Measurements from ENCODE around the gene C5.

C5 gene

DNA sequence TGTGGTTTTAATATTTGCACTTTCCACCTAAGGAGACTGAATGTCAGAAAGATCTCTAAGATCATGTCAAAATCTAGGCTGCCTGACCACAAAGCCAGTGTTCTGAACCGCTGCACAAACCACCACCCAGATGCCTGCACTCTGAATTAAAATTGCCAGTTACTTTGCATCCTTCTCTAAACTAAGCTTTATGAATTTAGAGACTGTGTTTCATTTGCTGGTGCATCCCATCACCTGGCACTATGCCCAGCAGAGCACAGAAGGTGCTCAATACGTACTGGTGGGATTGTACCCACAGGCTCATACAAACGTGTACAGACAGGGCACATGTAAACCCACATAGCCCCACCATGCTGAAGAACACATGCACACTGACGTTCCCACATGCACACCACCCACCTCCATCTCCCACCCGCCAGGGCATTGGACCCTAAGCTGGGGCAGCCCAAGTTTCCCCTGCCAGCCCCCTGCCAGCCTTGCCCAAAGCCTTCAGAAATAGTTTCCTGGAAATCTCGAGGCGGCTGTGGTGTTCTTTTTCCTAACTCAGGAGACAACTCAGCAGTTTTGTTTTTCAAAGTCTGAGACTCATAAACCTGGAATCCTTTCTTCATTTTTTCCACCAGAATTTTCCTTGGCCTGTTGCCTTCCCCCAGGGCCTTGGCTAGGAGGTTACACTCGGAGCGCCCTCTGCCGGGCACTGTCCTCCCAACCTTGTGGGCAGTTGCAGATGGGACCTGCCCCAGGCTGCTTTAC lies 113.9 kb downstream of the C5 start:
- CTCF ChIA-PET = interaction anchor here (1.1 to 1.3 kb wide), 2 partner anchors 19 to 173 kb away, joined by 3 read pairs; no protein-coding TSS in a partner anchor
- POLR2A ChIA-PET = no interaction called here
- peak; percentile 87 for DNase-seq (ENCODE audit: extremely low spot score)
- TF ChIP-seq LEF1 (IDR thresholded peaks at IDR 0.05; ENCODE audit: borderline replicate concordance) (no peak), FOXA1 (IDR thresholded peaks at IDR 0.05) (no peak), L3MBTL2 (conservative IDR thresholded peaks at IDR 0.05) (no peak), NFRKB (IDR thresholded peaks at IDR 0.05) (no peak), SP1 (IDR thresholded peaks at IDR 0.05) (no peak), ELF4 (IDR thresholded peaks at IDR 0.05) (no peak), ZNF384 (IDR thresholded peaks at IDR 0.05) (no peak), ARNT (IDR thresholded peaks at IDR 0.05) (no peak), FOXM1 (IDR thresholded peaks at IDR 0.05; ENCODE audit: borderline replicate concordance) (no peak), TARDBP (IDR thresholded peaks at IDR 0.05) (no peak), HDGF (IDR thresholded peaks at IDR 0.05; ENCODE audit: borderline replicate concordance) (no peak), SUZ12 (IDR thresholded peaks at IDR 0.05) (no peak), BHLHE40 (IDR thresholded peaks at IDR 0.05; ENCODE audit: borderline replicate concordance) (no peak), CTBP1 (IDR thresholded peaks at IDR 0.05; ENCODE audit: borderline replicate concordance) (no peak), FOXK2 (IDR thresholded peaks at IDR 0.05) (no peak)
- TF ChIP-seq, protein P1, sequence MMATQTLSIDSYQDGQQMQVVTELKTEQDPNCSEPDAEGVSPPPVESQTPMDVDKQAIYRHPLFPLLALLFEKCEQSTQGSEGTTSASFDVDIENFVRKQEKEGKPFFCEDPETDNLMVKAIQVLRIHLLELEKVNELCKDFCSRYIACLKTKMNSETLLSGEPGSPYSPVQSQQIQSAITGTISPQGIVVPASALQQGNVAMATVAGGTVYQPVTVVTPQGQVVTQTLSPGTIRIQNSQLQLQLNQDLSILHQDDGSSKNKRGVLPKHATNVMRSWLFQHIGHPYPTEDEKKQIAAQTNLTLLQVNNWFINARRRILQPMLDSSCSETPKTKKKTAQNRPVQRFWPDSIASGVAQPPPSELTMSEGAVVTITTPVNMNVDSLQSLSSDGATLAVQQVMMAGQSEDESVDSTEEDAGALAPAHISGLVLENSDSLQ (IDR thresholded peaks at IDR 0.05) = no peak

DNA sequence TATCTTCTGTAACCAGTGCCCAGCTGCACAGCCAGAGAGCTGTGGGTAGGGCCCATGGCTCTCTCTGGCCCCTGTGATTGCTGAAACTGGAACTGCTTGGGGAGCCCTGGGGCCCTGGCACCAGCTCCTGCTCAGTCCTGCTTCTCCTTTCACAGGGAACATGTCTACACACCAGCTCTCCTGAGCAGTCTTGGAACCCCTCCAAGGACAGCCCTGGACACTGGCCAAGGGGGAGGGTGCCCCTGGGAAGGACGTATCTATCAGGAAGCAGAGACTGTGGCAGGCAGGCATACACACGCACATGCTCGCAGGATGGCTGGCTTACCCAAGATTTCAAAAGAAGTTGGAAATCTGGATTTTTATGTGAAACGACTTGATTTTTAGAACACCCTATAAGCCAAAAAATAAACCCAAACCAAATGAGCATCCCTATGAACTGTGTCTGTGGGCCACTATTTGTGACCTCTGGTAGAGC lies 114.7 kb downstream of the C5 start:
- POLR2A ChIA-PET = no interaction called here
- TF ChIP-seq SUZ12 (IDR thresholded peaks at IDR 0.05) = no peak
- no peak for TF ChIP-seq SP1 (IDR thresholded peaks at IDR 0.05)
- TF ChIP-seq ELF4 (IDR thresholded peaks at IDR 0.05) = no peak
- TF ChIP-seq ARNT (IDR thresholded peaks at IDR 0.05) = no peak
- DNase-seq (ENCODE audit: extremely low spot score) = no peak
- CTCF ChIA-PET = interaction anchor here (0.6 to 0.7 kb wide), 3 partner anchors 86 to 158 kb away, joined by 3 read pairs; no protein-coding TSS in a partner anchor

DNA sequence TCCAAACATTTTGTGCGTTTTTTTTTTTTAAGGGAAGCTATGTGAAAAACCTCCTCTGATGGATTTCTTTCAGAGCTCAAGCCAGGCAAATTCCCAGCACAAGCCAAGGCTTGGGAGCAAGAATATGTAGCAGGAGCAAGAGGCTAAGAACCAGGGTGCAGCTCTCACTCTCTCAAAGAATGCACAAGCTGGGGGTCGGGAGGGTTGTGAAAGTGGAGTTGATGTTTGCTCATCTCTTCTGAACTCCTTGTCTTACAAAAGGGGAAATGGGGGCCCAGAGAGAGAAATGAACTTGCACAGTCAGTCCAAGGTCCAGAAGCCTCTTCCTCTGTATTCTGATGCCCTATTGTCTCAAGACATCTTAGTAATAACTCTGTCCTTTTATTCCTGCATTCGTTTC lies 115.8 kb downstream of the C5 start:
- DNase-seq (ENCODE audit: extremely low spot score) = no peak
- POLR2A ChIA-PET = no interaction called here
- TF ChIP-seq FOXA1 (IDR thresholded peaks at IDR 0.05) = no peak
- CTCF ChIA-PET = no interaction called here

DNA sequence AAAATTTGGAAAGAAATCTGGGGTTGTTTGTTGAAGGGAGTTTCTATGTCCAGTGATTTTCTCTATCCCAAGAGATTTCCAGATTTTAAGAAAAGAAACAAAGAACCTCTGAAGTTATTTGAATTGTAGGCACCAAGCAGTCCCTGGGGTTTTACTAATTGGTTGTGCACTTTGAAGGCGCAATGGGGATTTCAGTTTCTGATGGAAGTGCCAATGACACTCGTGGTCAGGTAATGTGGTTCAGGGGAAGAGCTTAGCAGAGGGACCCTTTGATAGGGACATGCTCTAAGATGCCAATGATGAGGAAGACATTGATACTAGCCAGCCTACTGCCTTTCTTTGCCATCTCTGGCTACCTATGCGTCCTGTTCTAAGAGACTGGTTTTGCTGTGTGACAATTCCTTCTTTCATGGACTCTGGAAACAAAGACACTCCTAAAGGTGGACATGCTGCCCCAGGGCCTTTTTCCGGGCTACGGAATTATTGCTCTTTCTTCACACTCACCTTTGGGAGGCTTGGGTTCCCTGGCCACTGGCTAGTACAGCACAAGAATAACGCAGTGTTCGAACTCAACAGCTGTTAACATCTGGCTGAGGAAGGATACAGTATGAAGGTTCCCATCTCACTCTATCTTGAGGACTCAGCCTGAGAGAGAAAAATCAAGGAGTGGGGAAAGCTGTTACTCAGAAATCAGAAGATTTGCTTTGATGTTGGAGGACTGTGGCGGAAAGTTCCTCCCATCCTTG lies 116.6 kb downstream of the C5 start:
- ChIA-PET CTCF (no interaction called here), POLR2A (no interaction called here)
- no peak for DNase-seq (ENCODE audit: extremely low spot score)
- TF ChIP-seq HDGF (IDR thresholded peaks at IDR 0.05; ENCODE audit: borderline replicate concordance) = no peak
- TF ChIP-seq, protein P1 (IDR thresholded peaks at IDR 0.05) = no peak
- TF ChIP-seq SUZ12 (IDR thresholded peaks at IDR 0.05) = no peak
- TF ChIP-seq FOXA1 (IDR thresholded peaks at IDR 0.05) = no peak
- TF ChIP-seq ARNT (IDR thresholded peaks at IDR 0.05) = no peak
- TF ChIP-seq SP1 (IDR thresholded peaks at IDR 0.05) = no peak
- no peak for TF ChIP-seq FOXK2 (IDR thresholded peaks at IDR 0.05)
- no peak for TF ChIP-seq ZNF384 (IDR thresholded peaks at IDR 0.05)
- TF ChIP-seq NFRKB (IDR thresholded peaks at IDR 0.05) = no peak
- TF ChIP-seq ELF4 (IDR thresholded peaks at IDR 0.05) = no peak
- TF ChIP-seq TARDBP (IDR thresholded peaks at IDR 0.05) = no peak
- no peak for TF ChIP-seq L3MBTL2 (conservative IDR thresholded peaks at IDR 0.05)
- no peak for TF ChIP-seq LEF1 (IDR thresholded peaks at IDR 0.05; ENCODE audit: borderline replicate concordance)
- TF ChIP-seq CTBP1 (IDR thresholded peaks at IDR 0.05; ENCODE audit: borderline replicate concordance) = no peak
- no peak for TF ChIP-seq BHLHE40 (IDR thresholded peaks at IDR 0.05; ENCODE audit: borderline replicate concordance)
- TF ChIP-seq FOXM1 (IDR thresholded peaks at IDR 0.05; ENCODE audit: borderline replicate concordance) = no peak

DNA sequence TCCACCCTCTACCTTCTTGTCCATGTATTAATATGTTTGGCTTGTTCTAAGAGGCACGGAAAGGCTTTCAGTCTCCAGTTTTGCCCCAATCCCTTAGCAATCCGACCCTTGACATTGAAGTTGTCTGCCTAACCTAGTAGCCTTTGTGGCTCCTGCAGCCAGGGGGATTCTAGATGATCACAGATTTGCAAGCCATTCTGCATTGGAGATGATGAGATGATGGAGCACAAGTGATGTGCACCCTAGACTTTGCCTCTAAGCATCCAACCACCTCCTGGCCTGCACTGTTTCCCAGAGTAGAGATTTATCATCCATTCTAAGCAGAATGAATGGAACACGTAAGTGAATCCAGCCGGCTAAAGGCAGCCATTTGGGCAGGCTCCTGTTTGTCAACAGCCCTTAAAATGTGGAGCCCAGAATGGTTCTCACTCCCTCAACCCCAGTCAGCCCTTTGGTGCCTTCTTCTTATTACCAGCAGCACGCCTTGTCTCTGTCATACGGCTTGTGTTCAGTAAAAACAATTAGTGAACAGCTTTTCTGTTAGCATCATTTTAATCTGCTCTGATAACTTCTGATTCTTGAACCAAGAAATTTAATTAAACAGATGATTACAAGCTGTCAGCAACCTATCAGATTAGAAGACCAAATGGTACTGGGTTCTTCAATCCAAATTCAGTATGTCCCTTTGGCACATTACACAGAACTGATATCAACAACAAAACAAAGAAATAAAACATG lies 117.8 kb downstream of the C5 start:
- ChIA-PET CTCF (no interaction called here), POLR2A (no interaction called here)

More for the DNA sequence above, 117.8 kb downstream of the C5 start:
- no peak for DNase-seq (ENCODE audit: extremely low spot score)
- no peak for TF ChIP-seq SUZ12 (IDR thresholded peaks at IDR 0.05)
- TF ChIP-seq BHLHE40 (IDR thresholded peaks at IDR 0.05; ENCODE audit: borderline replicate concordance) = no peak
- TF ChIP-seq CTBP1 (IDR thresholded peaks at IDR 0.05; ENCODE audit: borderline replicate concordance) = no peak
- TF ChIP-seq FOXK2 (IDR thresholded peaks at IDR 0.05) = no peak
- TF ChIP-seq FOXA1 (IDR thresholded peaks at IDR 0.05) = no peak
- no peak for TF ChIP-seq L3MBTL2 (conservative IDR thresholded peaks at IDR 0.05)
- TF ChIP-seq ZNF384 (IDR thresholded peaks at IDR 0.05) = no peak
- no peak for TF ChIP-seq LEF1 (IDR thresholded peaks at IDR 0.05; ENCODE audit: borderline replicate concordance)
- no peak for TF ChIP-seq ELF4 (IDR thresholded peaks at IDR 0.05)
- TF ChIP-seq HDGF (IDR thresholded peaks at IDR 0.05; ENCODE audit: borderline replicate concordance) = no peak
- no peak for TF ChIP-seq SP1 (IDR thresholded peaks at IDR 0.05)
- no peak for TF ChIP-seq FOXM1 (IDR thresholded peaks at IDR 0.05; ENCODE audit: borderline replicate concordance)
- no peak for TF ChIP-seq ARNT (IDR thresholded peaks at IDR 0.05)
- no peak for TF ChIP-seq NFRKB (IDR thresholded peaks at IDR 0.05)
- no peak for TF ChIP-seq TARDBP (IDR thresholded peaks at IDR 0.05)
- TF ChIP-seq, protein P1 (IDR thresholded peaks at IDR 0.05) = no peak
